GM23338 (cell line): ENCODE data around the gene DIABLO. TPM values are rescaled to one million over a fixed set of nuclear protein-coding genes. Genes with fewer than 3 reads are reported as not detected.
"Not testable (repeated sequence)": the region's sequence is repeated elsewhere in the genome, so short reads cannot be mapped to it uniquely, and the experiment has no call there.

ENCODE experiments used
- ATAC-seq: fragments of 200-7000 bp; cut with Tn5 transposase; 3 replicates; pipeline ENCODE4 v1.9.1; 2020
- DNase-seq: peaks from one replicate; pipeline ENCODE4 v3.0.0-alpha.2; 2015; ENCODE audit warnings: low spot score
- H2AFZ ChIP-seq: fragments of 200-600 bp; sonication (generic); 2 replicates; pipeline ENCODE4 v1.8.0; 2016; ENCODE audit warnings: antibody characterized with exemption, mild to moderate bottlenecking, moderate library complexity
- H3F3A ChIP-seq: fragments of 200-600 bp; sonication (generic); replicated peaks from 2 replicates; pipeline ENCODE4 v1.8.0; 2017; ENCODE audit warnings: antibody characterized with exemption, mixed run types, low read depth
- H3K27ac ChIP-seq: fragments of 200-600 bp; sonication (generic); 2 replicates; pipeline ENCODE4 v1.6.1; 2016; ENCODE audit warnings: low read depth
- H3K27me3 ChIP-seq: fragments of 200-600 bp; sonication (generic); 2 replicates; pipeline ENCODE4 v1.8.0; 2016; ENCODE audit warnings: mild to moderate bottlenecking, mixed run types, moderate library complexity; ENCODE audit not compliant: insufficient read depth
- H3K36me3 ChIP-seq: fragments of 200-600 bp; sonication (generic); 2 replicates; pipeline ENCODE4 v1.8.0; 2016; ENCODE audit warnings: mild to moderate bottlenecking; ENCODE audit not compliant: insufficient read depth
- H3K4me1 ChIP-seq: fragments of 200-600 bp; sonication (generic); 2 replicates; pipeline ENCODE4 v1.8.0; 2016; ENCODE audit warnings: mild to moderate bottlenecking, moderate library complexity; ENCODE audit not compliant: insufficient read depth
- H3K4me2 ChIP-seq: fragments of 200-600 bp; sonication (generic); 2 replicates; pipeline ENCODE4 v1.7.1; 2017; ENCODE audit warnings: mixed run types
- H3K4me3 ChIP-seq: fragments of 200-600 bp; sonication (generic); 2 replicates; pipeline ENCODE4 v1.6.1; 2016; ENCODE audit warnings: mixed run types
- H3K79me2 ChIP-seq: fragments of 200-600 bp; sonication (generic); replicated peaks from 2 replicates; pipeline ENCODE4 v1.8.0; 2017; ENCODE audit warnings: mild to moderate bottlenecking; ENCODE audit not compliant: insufficient read depth
- H3K9me2 ChIP-seq: fragments of 200-600 bp; sonication (generic); 2 replicates; pipeline ENCODE4 v1.8.0; 2017; ENCODE audit not compliant: insufficient read depth
- H4K20me1 ChIP-seq: fragments of 200-600 bp; sonication (generic); replicated peaks from 2 replicates; pipeline ENCODE4 v1.8.0; 2017; ENCODE audit warnings: mild to moderate bottlenecking; ENCODE audit not compliant: insufficient read depth
- H3K27ac Mint-ChIP-seq: 2 replicates; pipeline ENCODE4 v1.8.0; 2020; ENCODE audit warnings: inconsistent platforms, mild to moderate bottlenecking, moderate library complexity, mixed read lengths
- H3K27me3 Mint-ChIP-seq: 3 replicates; pipeline ENCODE4 v1.8.0; 2022; ENCODE audit warnings: low read depth, mild to moderate bottlenecking, moderate library complexity, mixed read lengths, inconsistent platforms; ENCODE audit not compliant: insufficient read depth, poor library complexity
- H3K36me3 Mint-ChIP-seq: 3 replicates; pipeline ENCODE4 v1.8.0; 2021; ENCODE audit warnings: low read depth, mild to moderate bottlenecking, inconsistent platforms, moderate library complexity, mixed read lengths
- H3K4me1 Mint-ChIP-seq: 3 replicates; pipeline ENCODE4 v1.8.0; 2020; ENCODE audit warnings: mild to moderate bottlenecking, inconsistent platforms, mixed read lengths
- H3K4me3 Mint-ChIP-seq: 3 replicates; pipeline ENCODE4 v1.8.0; 2021; ENCODE audit warnings: moderate library complexity, mild to moderate bottlenecking, inconsistent platforms, mixed read lengths
- H3K9me3 Mint-ChIP-seq: 3 replicates; pipeline ENCODE4 v1.8.0; 2020; ENCODE audit warnings: moderate library complexity, mild to moderate bottlenecking, inconsistent platforms, mixed read lengths
- CREB1 ChIP-seq: fragments of 250-450 bp; sonication (Bioruptor Pico); IDR thresholded peaks from 2 replicates; pipeline ENCODE4 v1.5.0; 2020; ENCODE audit warnings: low read depth, mild to moderate bottlenecking, moderate library complexity
- EZH2 ChIP-seq: fragments of 200-600 bp; sonication (generic); IDR thresholded peaks from one replicate; pipeline ENCODE4 v1.8.0; 2017; ENCODE audit warnings: antibody characterized with exemption, mild to moderate bottlenecking, low read depth; ENCODE audit not compliant: unreplicated experiment
- EZH2phosphoT487 ChIP-seq: fragments of 200-600 bp; sonication (generic); IDR thresholded peaks from one replicate; pipeline ENCODE4 v1.8.1; 2018; ENCODE audit warnings: antibody characterized with exemption; ENCODE audit not compliant: unreplicated experiment
- NANOG ChIP-seq: IDR thresholded peaks from 2 replicates; pipeline ENCODE4 v1.6.1; 2016; ENCODE audit warnings: antibody characterized with exemption, borderline replicate concordance
- POLR2AphosphoS5 ChIP-seq: IDR thresholded peaks from 2 replicates; pipeline ENCODE4 v1.6.1; 2016; ENCODE audit warnings: antibody characterized with exemption, low read depth
- STAT1 ChIP-seq: IDR thresholded peaks from one replicate; pipeline ENCODE4 v1.6.1; 2016; ENCODE audit warnings: antibody characterized with exemption; ENCODE audit not compliant: unreplicated experiment
- ZNF114 ChIP-seq: fragments of 250-450 bp; sonication (Bioruptor Pico); IDR thresholded peaks from 2 replicates; pipeline ENCODE4 v1.5.0; 2020; ENCODE audit warnings: mild to moderate bottlenecking, moderate library complexity
- ZNF331 ChIP-seq: fragments of 250-450 bp; sonication (Bioruptor Pico); IDR thresholded peaks from 2 replicates; pipeline ENCODE4 v1.5.0; 2020; ENCODE audit warnings: low read depth, mild to moderate bottlenecking, moderate library complexity
- polyA plus RNA-seq: library from polyadenylated mRNA; unstranded; fragments of >200 nt; fragmentation: Nextera tagmentation; extraction: Ambion mirVana; gene quantifications from 2 replicates; pipeline ENCODE4 v1.2.1, GENCODE V29; 2016
- total RNA-seq: library from RNA; depleted of rRNA; stranded (reverse); fragments of >200 nt; shearing (Covaris generic); gene quantifications from 2 replicates; pipeline ENCODE4 v1.2.3, GENCODE V29; 2014
- TF ChIP-seq, protein P1 (sequence below): fragments of 250-450 bp; sonication (Bioruptor Pico); IDR thresholded peaks from 2 replicates; pipeline ENCODE4 v1.5.0; 2020; ENCODE audit warnings: mild to moderate bottlenecking, moderate library complexity

The DIABLO gene
- total and polyA plus RNA-seq, 2 experiments from 2014 or later = 72.0 to 82.7 TPM

DNA sequence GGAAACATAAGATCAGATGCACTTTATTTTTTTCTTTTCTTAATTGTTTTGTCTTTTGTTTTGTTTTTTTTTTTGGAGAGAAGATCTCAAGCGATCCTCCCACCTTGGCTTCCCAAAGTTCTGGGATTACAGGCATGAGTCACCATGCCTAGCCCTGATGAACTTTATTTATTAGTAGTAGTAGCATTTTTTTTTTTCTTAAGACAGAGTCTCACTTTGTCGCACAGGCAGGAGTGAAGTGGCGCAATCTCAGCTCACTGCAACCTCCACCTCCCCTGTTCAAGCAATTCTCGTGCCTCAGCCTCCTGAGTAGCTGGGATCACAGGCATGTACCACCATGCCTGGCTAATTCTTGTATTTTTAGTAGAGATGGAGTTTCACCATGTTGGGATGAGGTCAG, 49.4 kb downstream of the DIABLO start:
- H3K79me2 ChIP-seq, H3K36me3 ChIP-seq, H3K27me3 ChIP-seq, H3K27ac Mint-ChIP-seq, H3K36me3 Mint-ChIP-seq, H3F3A ChIP-seq, H3K9me3 Mint-ChIP-seq, H3K4me3 ChIP-seq, H3K4me1 Mint-ChIP-seq, H3K4me1 ChIP-seq, H3K27me3 Mint-ChIP-seq, H3K9me2 ChIP-seq, DNase-seq, H3K4me2 ChIP-seq, H4K20me1 ChIP-seq, ATAC-seq, H3K4me3 Mint-ChIP-seq, H3K27ac ChIP-seq, H2AFZ ChIP-seq: not testable (repeated sequence)

DNA sequence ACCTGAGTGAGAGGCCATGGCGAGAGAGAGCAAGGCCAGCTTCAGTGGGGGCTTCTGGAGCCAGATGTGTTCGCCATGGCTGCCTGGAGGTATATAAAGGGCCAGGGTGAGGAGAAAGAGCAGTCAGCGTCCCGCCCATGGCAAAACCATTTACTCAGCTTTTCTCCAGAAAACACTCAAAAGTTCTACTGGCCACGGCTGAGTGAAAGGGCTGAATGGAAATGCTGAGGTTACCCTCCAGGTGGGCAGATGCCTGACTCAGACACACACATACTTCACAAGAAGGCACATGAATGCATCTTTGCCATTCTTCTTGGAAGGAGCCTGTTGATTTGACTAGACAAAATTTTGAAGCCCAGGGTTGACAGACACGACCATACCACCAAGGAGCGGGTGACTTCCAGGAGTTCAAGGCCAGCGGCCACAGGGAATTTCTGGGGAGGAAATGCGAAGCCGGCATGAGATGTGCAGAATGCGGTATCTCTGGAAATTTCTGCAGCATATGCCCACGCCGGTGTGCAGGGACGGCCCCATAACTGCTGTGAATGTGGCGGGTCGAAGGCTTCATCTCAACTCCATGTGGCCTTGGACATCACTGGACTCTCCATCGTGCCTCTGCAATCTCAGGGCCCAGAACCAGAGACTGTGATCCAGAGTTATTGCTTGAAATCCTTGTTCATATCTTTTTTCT, 51.6 kb downstream of the DIABLO start, which contains the start of gene IL31:
Gene IL31, minus strand, starts transcription at position 67 of the 691 bp plus-strand sequence. Its CDS starts 49 bp downstream, at position 18.
- Mint-ChIP-seq H3K27me3 (peaks cover 6% of the 10 kb centered on the region), H3K27ac (no peak within 1 kb of the TSS), H3K4me1 (no peaks in the 10 kb centered on the region), H3K36me3 (no peaks in the 10 kb centered on the region), H3K4me3 (no peak within 1 kb of the TSS), H3K9me3 (no peaks in the 10 kb centered on the region)
- no peaks in the 10 kb centered on the region for H3F3A ChIP-seq
- H3K79me2 ChIP-seq = no peaks in the 10 kb centered on the region
- no peaks in the 10 kb centered on the region for H3K27me3 ChIP-seq
- DNase-seq (no peak), ATAC-seq (no peak)
- H4K20me1 ChIP-seq = no peaks in the 10 kb centered on the region
- no peaks in the 10 kb centered on the region for H3K36me3 ChIP-seq
- H3K9me2 ChIP-seq = no peaks in the 10 kb centered on the region
- no peak within 1 kb of the TSS for H3K4me2 ChIP-seq
- H3K4me1 ChIP-seq = no peaks in the 10 kb centered on the region
- 0 out of 2 replicates have a peak within 1 kb of the TSS, but pooled peaks have one; percentile 10 for H2AFZ ChIP-seq
- TF ChIP-seq ZNF331 (CRISPR knock-in tag) = no peak
- TF ChIP-seq EZH2 = no peak
- no peak within 1 kb of the TSS for H3K4me3 ChIP-seq
- H3K27ac ChIP-seq = no peak within 1 kb of the TSS

DNA sequence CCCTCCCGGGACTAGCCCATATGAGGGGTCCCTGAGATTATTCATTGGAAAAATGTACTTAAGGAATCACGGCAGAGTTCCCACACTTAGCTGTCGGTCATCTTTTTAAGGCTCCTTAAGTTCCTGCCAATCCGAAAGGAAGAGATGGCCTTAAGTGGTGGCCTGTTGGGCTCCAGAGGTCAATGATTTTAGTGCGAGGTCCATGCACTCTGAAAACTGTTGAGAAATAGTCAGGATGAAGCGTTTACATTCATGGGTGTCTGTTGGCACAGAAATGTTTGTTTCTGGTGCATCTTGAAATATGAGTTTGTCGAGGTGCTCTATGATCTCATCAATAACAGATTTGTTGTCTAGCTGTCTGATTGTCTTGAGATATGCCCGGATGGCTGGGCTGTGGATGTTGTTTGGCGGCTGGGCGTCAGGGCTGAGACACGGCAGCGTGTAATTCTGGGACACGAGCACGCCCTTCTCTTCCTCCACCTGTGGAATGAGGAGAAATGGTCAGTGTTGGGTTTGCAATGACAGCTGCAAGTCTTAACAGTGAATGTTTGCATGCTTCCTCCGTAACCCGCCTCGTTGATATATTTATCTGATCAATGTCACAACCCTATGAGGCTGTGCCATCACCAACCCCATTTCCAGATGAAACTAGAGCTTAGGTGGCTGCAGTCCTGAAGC, 53.5 kb downstream of the DIABLO start:
- Histone ChIP-seq H3K36me3 (no peaks in the 10 kb centered on the region), H3K4me1 (no peaks in the 10 kb centered on the region), H3F3A (no peaks in the 10 kb centered on the region), H2AFZ (no peak overlapping the region), H3K9me2 (no peaks in the 10 kb centered on the region), H4K20me1 (no peaks in the 10 kb centered on the region), H3K4me2 (no peak overlapping the region), H3K27me3 (no peaks in the 10 kb centered on the region), H3K79me2 (no peaks in the 10 kb centered on the region), H3K4me3 (no peak overlapping the region), H3K27ac (no peak overlapping the region)
- Mint-ChIP-seq H3K4me3 (no peak overlapping the region), H3K36me3 (no peaks in the 10 kb centered on the region), H3K4me1 (no peaks in the 10 kb centered on the region), H3K27ac (no peak overlapping the region), H3K9me3 (no peaks in the 10 kb centered on the region), H3K27me3 (peaks cover 6% of the 10 kb centered on the region)
- no peak for ATAC-seq
- no peak for DNase-seq
- TF ChIP-seq EZH2 (no peak), NANOG (no peak), STAT1 (no peak), EZH2phosphoT487 (no peak), ZNF114 (no peak), CREB1 (CRISPR knock-in tag) (no peak), POLR2AphosphoS5 (no peak)
- TF ChIP-seq, protein P1, sequence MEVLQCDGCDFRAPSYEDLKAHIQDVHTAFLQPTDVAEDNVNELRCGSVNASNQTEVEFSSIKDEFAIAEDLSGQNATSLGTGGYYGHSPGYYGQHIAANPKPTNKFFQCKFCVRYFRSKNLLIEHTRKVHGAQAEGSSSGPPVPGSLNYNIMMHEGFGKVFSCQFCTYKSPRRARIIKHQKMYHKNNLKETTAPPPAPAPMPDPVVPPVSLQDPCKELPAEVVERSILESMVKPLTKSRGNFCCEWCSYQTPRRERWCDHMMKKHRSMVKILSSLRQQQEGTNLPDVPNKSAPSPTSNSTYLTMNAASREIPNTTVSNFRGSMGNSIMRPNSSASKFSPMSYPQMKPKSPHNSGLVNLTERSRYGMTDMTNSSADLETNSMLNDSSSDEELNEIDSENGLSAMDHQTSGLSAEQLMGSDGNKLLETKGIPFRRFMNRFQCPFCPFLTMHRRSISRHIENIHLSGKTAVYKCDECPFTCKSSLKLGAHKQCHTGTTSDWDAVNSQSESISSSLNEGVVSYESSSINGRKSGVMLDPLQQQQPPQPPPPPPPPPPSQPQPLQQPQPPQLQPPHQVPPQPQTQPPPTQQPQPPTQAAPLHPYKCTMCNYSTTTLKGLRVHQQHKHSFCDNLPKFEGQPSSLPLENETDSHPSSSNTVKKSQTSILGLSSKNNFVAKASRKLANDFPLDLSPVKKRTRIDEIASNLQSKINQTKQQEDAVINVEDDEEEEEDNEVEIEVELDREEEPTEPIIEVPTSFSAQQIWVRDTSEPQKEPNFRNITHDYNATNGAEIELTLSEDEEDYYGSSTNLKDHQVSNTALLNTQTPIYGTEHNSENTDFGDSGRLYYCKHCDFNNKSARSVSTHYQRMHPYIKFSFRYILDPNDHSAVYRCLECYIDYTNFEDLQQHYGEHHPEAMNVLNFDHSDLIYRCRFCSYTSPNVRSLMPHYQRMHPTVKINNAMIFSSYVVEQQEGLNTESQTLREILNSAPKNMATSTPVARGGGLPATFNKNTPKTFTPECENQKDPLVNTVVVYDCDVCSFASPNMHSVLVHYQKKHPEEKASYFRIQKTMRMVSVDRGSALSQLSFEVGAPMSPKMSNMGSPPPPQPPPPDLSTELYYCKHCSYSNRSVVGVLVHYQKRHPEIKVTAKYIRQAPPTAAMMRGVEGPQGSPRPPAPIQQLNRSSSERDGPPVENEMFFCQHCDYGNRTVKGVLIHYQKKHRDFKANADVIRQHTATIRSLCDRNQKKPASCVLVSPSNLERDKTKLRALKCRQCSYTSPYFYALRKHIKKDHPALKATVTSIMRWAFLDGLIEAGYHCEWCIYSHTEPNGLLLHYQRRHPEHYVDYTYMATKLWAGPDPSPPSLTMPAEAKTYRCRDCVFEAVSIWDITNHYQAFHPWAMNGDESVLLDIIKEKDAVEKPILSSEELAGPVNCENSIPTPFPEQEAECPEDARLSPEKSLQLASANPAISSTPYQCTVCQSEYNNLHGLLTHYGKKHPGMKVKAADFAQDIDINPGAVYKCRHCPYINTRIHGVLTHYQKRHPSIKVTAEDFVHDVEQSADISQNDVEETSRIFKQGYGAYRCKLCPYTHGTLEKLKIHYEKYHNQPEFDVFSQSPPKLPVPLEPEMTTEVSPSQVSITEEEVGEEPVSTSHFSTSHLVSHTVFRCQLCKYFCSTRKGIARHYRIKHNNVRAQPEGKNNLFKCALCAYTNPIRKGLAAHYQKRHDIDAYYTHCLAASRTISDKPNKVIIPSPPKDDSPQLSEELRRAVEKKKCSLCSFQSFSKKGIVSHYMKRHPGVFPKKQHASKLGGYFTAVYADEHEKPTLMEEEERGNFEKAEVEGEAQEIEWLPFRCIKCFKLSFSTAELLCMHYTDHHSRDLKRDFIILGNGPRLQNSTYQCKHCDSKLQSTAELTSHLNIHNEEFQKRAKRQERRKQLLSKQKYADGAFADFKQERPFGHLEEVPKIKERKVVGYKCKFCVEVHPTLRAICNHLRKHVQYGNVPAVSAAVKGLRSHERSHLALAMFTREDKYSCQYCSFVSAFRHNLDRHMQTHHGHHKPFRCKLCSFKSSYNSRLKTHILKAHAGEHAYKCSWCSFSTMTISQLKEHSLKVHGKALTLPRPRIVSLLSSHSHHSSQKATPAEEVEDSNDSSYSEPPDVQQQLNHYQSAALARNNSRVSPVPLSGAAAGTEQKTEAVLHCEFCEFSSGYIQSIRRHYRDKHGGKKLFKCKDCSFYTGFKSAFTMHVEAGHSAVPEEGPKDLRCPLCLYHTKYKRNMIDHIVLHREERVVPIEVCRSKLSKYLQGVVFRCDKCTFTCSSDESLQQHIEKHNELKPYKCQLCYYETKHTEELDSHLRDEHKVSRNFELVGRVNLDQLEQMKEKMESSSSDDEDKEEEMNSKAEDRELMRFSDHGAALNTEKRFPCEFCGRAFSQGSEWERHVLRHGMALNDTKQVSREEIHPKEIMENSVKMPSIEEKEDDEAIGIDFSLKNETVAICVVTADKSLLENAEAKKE (CRISPR knock-in tag) = no peak
